Transverse colon (tissue), 4 donors: ENCODE data around the gene TOPORS. TPM values are rescaled to one million over a fixed set of nuclear protein-coding genes. Genes with fewer than 3 reads are reported as not detected.

Experiments
- DNase-seq: peaks from one replicate; pipeline ENCODE4 v3.0.0-alpha.2; 2019
- H3K27ac ChIP-seq, 4 donors: fragments of 200-600 bp; sonication (generic); 2 replicates each; pipeline ENCODE4 v1.5.1; 2016 to 2018; ENCODE audit warnings: inconsistent platforms in 4 of 4
- H3K27me3 ChIP-seq: fragments of 200-600 bp; sonication (generic); 2 replicates; pipeline ENCODE4 v1.5.1; 2017; ENCODE audit warnings: inconsistent platforms
- H3K36me3 ChIP-seq, 4 donors: fragments of 200-600 bp; sonication (generic); 2 replicates each; pipeline ENCODE4 v1.5.1; 2017 to 2019; ENCODE audit warnings: inconsistent platforms in 4 of 4
- H3K4me1 ChIP-seq, 4 donors: fragments of 200-600 bp; sonication (generic); 2 replicates each; pipeline ENCODE4 v1.5.1; 2017 to 2020; ENCODE audit warnings: inconsistent platforms in 4 of 4
- H3K4me3 ChIP-seq, 4 donors: fragments of 200-600 bp; sonication (generic); 1 replicate in 1 of 4; 2 replicates in 3 of 4; pipeline versions ENCODE4 v1.5.1 to v1.6.1; 2017 to 2019; ENCODE audit warnings: inconsistent platforms in 4 of 4
- H3K9me3 ChIP-seq, 2 donors: fragments of 200-600 bp; sonication (generic); 2 replicates each; pipeline ENCODE4 v1.5.1; 2017 to 2019; ENCODE audit warnings: inconsistent platforms in 2 of 2
- EP300 ChIP-seq: sonication (generic); formaldehyde crosslinking; IDR thresholded peaks from one replicate; pipeline ENCODE4 v1.6.1; 2017; ENCODE audit warnings: antibody characterized with exemption, low read depth
- POLR2A ChIP-seq: fragments of 450-650 bp; IDR thresholded peaks from one replicate; pipeline ENCODE4 v1.6.1; 2016; ENCODE audit warnings: antibody characterized with exemption, mild to moderate bottlenecking, moderate library complexity
- POLR2AphosphoS5 ChIP-seq, 3 donors: sonication (generic); formaldehyde crosslinking; IDR thresholded peaks; one replicate each; pipeline ENCODE4 v1.6.1; 2016; ENCODE audit warnings: antibody characterized with exemption in 3 of 3
- WGBS, 2 donors: methylation state at CpG; one replicate each; pipeline ENCODE4 v1.1.5; 2018; ENCODE audit warnings: low coverage in 1 of 2; 5-methylcytosine and 5-hydroxymethylcytosine counted together
- in situ Hi-C, 4 donors: fragments of 200-750 bp; cut with MboI; loops; one replicate each; pipeline versions ENCODE4 v1.15.0 to v1.15.1; 2017; ENCODE audit warnings: low sequenced_read_pairs in 3 of 4, low pct_ligation_motif_present in 1 of 4, low pct_unique_long_range_greater_than_20kb in 1 of 4
- intact Hi-C: fragments of 100-400 bp; cut with DNase I; formaldehyde crosslinking; loops from one replicate; pipeline ENCODE4 v1.15.1; 2023; ENCODE audit warnings: low total_unique reads
- total RNA-seq, 4 donors: library from RNA; depleted of rRNA; stranded (reverse); fragments of >200 nt; gene quantifications; one replicate each; pipeline ENCODE4 v1.1.0, GENCODE V29; 2016
- TF ChIP-seq, protein P1 (sequence below), 5 experiments: fragments of 200-600 bp in 3 of 5; fragments of 450-650 bp in 2 of 5; sonication (generic) in 3 of 5; IDR thresholded peaks; 1 replicate in 2 of 5; 2 replicates in 3 of 5; pipeline ENCODE4 v1.5.1; 2016 to 2017; ENCODE audit warnings: antibody characterized with exemption in 5 of 5, inconsistent platforms in 3 of 5, mild to moderate bottlenecking in 2 of 5, moderate library complexity in 1 of 5

TOPORS gene
- total RNA-seq, 4 donors from 2014 or later, result 14.5 to 26.5 (median 18.4) TPM

- intact Hi-C loops, result no loop called here
- H3K4me1 ChIP-seq, result no peaks in the 10 kb centered on the region
These were observed 50.5 kb downstream of the TOPORS start for GRCh38 chr9:32501868-32502267.

DNA sequence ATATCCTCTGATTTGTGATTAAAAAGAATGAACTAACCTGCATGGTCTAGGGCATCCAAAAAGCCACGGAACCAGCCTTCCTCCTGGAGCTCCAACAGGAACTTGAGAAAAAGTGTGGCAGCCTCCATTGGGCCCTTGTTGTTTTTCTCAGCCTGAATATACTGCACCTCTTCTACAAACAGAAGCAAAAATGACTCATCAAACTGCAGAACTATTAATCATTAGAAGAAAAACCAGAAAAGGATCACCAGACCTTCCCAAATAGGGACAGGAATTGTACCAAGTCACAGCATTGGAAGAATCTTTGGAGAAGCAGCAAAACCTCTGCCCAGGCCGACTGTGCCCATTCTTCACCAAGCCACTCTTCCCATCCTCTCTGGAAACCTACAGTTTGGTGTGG lies 51.6 kb downstream of the TOPORS start:
- H3K4me1 ChIP-seq, result no peaks in the 10 kb centered on the region
- H3K27ac ChIP-seq, result no peak overlapping the region
- DNase-seq, result no peak
- H3K36me3 ChIP-seq, result peaks cover 0 to 13% (median 0%) of the 10 kb centered on the region in 4 donors
- no peak for TF ChIP-seq EP300
- no peak for TF ChIP-seq POLR2A
- TF ChIP-seq, protein P1, sequence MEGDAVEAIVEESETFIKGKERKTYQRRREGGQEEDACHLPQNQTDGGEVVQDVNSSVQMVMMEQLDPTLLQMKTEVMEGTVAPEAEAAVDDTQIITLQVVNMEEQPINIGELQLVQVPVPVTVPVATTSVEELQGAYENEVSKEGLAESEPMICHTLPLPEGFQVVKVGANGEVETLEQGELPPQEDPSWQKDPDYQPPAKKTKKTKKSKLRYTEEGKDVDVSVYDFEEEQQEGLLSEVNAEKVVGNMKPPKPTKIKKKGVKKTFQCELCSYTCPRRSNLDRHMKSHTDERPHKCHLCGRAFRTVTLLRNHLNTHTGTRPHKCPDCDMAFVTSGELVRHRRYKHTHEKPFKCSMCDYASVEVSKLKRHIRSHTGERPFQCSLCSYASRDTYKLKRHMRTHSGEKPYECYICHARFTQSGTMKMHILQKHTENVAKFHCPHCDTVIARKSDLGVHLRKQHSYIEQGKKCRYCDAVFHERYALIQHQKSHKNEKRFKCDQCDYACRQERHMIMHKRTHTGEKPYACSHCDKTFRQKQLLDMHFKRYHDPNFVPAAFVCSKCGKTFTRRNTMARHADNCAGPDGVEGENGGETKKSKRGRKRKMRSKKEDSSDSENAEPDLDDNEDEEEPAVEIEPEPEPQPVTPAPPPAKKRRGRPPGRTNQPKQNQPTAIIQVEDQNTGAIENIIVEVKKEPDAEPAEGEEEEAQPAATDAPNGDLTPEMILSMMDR (IDR thresholded peaks at IDR 0.05), result no peak
- no peak for TF ChIP-seq POLR2AphosphoS5 (IDR thresholded peaks at IDR 0.05)
- no peaks in the 10 kb centered on the region for H3K9me3 ChIP-seq
- in situ Hi-C loops, result no loop called here
- H3K27me3 ChIP-seq, result no peaks in the 10 kb centered on the region
- WGBS, 2 donors, result 88% methylated on average over 1 to 2 of the region's 2 CpGs
- H3K4me3 ChIP-seq, result no peak overlapping the region
- intact Hi-C loops, result no loop called here

More at GRCh38 chr9:32501868-32502267, 50.5 kb downstream of the TOPORS start:
- in situ Hi-C loops, result no loop called here
- WGBS, 2 donors, result 88 to 90% methylated on average over 1 of the region's 1 CpG
- Histone ChIP-seq H3K27ac (no peak overlapping the region), H3K36me3 (peaks cover 0 to 12% (median 0%) of the 10 kb centered on the region in 4 donors), H3K9me3 (no peaks in the 10 kb centered on the region), H3K4me3 (no peak overlapping the region), H3K27me3 (no peaks in the 10 kb centered on the region)
- no peak for DNase-seq
- TF ChIP-seq EP300 (no peak), POLR2A (no peak), POLR2AphosphoS5 (IDR thresholded peaks at IDR 0.05) (no peak)
- TF ChIP-seq, protein P1 (IDR thresholded peaks at IDR 0.05), result no peak

GRCh38 chr9:32497921-32498320 lies 54.5 kb downstream of the TOPORS start:
- intact Hi-C loops, result no loop called here
- Histone ChIP-seq H3K36me3 (peaks cover 0 to 18% (median 0%) of the 10 kb centered on the region in 4 donors), H3K4me1 (no peaks in the 10 kb centered on the region)

DNA sequence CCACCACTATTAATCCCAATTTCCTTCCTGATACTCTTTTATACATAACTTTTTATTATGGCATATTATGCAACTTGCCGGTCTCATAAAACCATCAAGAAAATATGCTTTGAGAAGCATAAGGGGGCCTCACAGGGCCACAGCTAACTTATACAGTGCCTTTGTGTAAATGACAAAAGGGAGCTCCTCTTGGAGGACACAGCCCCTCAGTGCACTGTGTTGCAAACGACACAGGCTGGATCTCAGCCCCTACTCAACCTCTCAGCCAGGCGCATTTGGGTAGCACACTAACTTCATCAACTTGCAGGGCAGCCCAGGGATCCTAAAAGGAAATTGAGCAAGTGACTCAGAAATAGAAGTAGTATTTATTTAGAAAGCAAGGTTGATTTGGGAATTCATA lies 61.8 kb downstream of the TOPORS start:
- H3K4me1 ChIP-seq, result no peaks in the 10 kb centered on the region
- intact Hi-C loops (no loop called here), in situ Hi-C loops (no loop called here)
- no peak for DNase-seq
- no peak overlapping the region for H3K4me3 ChIP-seq
- peaks cover 0 to 51% (median 10%) of the 10 kb centered on the region in 4 donors for H3K36me3 ChIP-seq
- H3K9me3 ChIP-seq, result no peaks in the 10 kb centered on the region
- H3K27me3 ChIP-seq, result no peaks in the 10 kb centered on the region
- H3K27ac ChIP-seq, result no peak overlapping the region
- TF ChIP-seq EP300 (no peak), POLR2A (no peak), POLR2AphosphoS5 (IDR thresholded peaks at IDR 0.05) (no peak)
- TF ChIP-seq, protein P1 (IDR thresholded peaks at IDR 0.05), result no peak
- 74 to 77% methylated on average over 2 to 3 of the region's 3 CpGs for WGBS, 2 donors

More at GRCh38 chr9:32497921-32498320, 54.5 kb downstream of the TOPORS start:
- Histone ChIP-seq H3K9me3 (no peaks in the 10 kb centered on the region), H3K27ac (no peak overlapping the region), H3K27me3 (no peaks in the 10 kb centered on the region), H3K4me3 (no peak overlapping the region)
- no peak for TF ChIP-seq POLR2A
- no peak for TF ChIP-seq POLR2AphosphoS5 (IDR thresholded peaks at IDR 0.05)
- no peak for TF ChIP-seq EP300
- TF ChIP-seq, protein P1 (IDR thresholded peaks at IDR 0.05), result no peak
- DNase-seq, result no peak
- in situ Hi-C loops, result no loop called here

Other genes with a start within 250 kb of the TOPORS start
- gene ACO1, start 167.9 kb downstream of the TOPORS start, total RNA-seq, result 10 to 100 TPM; 10.1 to 34.5 (median 27.3) TPM
- gene RIGI, start 26.4 kb downstream of the TOPORS start, total RNA-seq, result 10 to 100 TPM; 12.7 to 38.9 (median 21.1) TPM
- 1 to 10 TPM; 2.0 to 7.5 (median 3.8) TPM for gene SMIM27, start 259 bp downstream of the TOPORS start, total RNA-seq
- 10 to 100 TPM; 10.5 to 42.7 (median 24.3) TPM for gene NDUFB6, start 20.6 kb upstream of the TOPORS start, total RNA-seq
- gene TAF1L, start 83.1 kb upstream of the TOPORS start, total RNA-seq, result not detected
- gene TMEM215, start 231.0 kb upstream of the TOPORS start, total RNA-seq, result not detected